ENCODE measurements around the gene TFCP2.
A peak's percentile ranks its signal among the peaks of the same experiment; 100 is the strongest.

Gene TFCP2

DNA sequence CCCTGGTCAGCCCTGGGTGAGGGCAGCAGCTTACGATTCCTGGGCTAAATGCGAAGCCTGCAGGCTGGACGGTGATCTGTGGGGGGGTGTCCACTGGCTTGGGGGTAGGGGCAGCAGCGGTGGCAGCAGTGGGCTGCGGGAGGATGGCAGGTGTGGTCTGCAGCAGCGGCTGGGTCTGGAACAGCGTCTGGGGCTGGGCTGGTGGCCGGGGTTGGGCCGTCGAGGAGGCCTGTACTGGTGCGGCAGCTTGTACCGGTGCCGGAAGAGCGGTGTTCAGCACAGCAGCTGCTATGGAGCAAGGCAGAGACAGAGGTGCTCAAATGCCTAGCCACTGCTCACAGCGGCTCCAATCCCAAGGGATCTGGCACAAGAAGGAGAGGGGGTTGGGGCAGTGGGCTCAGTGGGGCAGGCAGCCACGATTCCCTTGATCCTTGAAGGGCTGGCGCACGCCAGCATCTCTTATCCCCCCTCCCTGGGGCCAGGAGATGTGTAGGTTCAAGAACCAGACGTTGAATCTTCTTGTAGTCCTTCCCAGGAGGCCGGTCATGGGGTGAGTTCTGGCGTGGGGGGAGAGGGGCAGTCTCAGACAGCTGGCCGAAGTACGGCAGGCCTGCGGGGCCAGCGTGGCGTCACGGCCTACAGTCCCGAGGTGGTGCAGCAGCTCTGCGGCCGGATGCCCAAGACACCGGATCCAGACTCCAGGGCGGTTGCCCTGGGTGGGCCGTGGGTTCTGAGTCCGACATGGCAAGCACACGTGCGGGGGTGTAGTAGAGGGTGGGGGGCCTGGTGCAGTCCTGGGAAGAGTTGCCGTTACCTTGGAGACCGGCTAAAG lies 25.0 kb upstream of the TFCP2 start:
- DNase-seq (ENCODE audit: low read depth), result no peak

DNA sequence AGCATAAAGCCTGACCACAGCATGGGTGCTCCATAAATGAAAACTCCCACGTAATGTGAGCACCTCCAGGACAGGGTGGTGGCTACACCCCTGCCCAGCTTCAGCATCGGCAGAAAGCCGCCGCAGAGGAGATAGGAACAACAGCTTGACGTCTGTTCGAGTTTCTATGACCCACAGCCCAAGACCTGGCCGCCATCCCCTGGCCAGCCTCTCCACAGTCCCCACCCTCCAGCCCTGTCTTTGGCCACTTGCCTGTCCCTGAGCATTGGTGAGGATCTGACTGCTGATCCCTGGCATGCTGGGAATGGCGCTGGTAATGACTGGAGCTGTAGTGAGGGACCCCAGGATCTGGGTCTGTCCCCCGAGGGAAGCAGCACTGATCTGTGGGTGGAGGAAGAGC lies 23.6 kb upstream of the TFCP2 start:
- no peak for DNase-seq (ENCODE audit: low read depth)

DNA sequence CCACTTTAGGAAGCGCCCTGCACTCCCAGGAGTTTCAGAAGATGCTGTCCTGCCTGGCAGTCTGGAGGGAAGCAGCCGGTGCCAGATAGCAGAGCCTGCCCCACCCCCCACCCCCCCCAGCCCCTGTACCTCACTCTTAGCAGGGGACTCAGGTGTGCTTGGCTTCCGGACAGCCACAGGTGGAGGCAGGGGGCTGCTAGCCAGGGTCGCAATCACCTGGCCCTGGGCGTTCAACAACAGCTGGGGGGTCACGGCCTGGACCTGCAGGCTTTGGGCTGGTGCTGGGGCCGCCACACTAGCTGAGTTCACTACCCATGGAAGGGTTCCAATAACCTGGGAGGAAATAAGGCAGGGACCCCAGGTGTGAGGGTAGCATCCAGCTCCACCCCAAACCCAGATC lies 22.9 kb upstream of the TFCP2 start:
- no peak for DNase-seq (ENCODE audit: low read depth)

DNA sequence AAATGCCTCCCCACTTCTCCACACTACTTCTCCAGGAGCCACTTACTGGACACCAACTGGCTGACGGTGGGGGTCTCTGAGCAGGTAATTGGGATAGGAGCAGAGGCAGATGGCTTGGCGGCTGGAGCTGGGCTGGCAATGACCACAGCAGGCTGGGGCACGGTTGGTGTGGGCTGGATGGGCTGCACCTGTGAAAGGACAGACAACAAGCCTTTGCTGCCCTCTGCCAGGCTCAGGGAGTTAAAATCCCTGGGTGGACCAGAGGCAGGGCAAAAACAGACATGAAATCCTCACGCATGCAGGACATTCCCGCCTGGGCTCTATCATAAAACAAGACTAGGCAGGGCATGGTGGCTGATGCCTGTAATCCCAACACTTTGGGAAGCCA lies 19.3 kb upstream of the TFCP2 start:
- no peak for DNase-seq (ENCODE audit: low read depth)

DNA sequence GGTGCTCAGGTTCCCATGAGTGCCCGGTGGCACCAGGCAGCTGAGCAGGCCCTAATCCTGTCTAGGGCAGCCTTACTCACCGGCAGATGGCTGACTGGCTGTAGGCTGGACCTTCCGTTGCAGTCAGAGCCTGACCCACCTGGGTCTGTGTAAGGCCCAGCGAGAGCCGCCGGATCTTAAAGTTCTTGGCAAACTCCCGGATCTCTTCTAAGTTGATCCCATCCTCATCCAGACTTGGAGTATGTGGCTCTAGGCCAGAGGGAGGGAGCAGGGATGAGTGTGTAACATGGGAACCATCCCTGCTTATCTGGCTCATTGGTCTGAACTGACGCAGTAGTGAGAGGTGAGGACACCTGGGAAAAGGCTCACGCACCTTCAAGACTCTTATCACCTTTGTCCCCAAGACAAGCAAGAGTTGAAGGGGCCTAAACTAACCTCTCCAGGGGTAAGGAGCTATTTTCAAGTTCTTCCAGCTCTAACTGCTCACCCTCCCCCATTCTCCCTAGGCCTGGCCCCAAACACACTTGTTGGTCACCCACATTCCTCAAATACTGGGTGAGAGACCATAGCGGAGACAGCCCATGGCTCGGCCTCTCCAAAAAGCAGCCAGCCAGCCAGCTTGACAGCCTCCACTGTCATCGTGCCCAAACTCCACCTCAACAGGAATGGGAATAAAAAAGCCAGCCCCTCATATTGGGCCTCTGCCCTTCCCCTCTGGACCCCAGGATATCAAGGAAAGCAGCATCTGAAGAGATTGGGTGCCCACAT lies 18.8 kb upstream of the TFCP2 start:
- DNase-seq (ENCODE audit: low read depth), result no peak

DNA sequence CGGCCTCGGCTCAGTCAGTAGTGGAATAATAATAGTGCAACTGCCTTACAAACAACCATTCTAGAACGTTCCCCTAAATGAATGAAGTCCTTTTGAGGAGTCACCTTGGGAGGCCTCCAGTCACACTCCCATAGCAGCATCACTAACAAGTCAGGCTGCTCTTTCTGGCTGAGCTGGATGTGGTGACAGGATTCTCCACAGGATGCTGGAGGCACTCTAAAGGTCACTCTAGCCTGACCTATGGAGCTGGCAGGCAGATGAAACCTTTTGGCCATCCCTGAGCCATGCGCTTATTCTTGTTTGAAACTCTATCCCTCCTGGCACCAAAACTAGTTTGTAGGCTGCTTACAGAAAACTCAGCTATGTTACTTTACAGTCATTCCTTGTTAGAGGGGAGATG lies 17.9 kb upstream of the TFCP2 start:
- DNase-seq (ENCODE audit: low read depth), result no peak

DNA sequence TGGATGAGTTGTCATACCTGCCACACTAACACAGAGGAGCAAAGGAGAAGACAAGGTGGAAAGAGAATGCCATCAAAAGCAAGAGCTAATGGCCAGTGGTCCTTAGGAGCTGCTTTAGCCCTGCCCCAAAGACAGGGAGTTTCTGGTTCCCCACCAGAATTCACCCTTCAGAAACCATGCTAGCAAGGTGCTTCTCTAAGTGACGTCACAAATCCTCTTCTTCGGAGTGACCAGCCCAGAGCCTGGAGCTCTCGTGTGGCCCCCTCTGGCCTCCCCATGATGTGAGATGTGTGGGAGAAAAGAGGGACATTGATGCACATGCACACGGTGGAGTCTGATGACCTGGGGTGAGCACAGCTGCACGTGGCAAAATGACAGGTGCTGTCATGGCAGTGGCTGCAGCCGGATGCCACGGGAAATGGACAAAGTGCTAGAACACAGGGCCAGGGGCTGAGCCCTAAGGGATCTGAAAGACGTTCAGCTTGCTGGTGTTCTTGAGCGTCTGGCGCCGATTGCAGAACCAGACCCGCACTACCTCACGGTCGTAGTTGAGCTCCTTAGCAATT lies 16.9 kb upstream of the TFCP2 start:
- no peak for DNase-seq (ENCODE audit: low read depth)

DNA sequence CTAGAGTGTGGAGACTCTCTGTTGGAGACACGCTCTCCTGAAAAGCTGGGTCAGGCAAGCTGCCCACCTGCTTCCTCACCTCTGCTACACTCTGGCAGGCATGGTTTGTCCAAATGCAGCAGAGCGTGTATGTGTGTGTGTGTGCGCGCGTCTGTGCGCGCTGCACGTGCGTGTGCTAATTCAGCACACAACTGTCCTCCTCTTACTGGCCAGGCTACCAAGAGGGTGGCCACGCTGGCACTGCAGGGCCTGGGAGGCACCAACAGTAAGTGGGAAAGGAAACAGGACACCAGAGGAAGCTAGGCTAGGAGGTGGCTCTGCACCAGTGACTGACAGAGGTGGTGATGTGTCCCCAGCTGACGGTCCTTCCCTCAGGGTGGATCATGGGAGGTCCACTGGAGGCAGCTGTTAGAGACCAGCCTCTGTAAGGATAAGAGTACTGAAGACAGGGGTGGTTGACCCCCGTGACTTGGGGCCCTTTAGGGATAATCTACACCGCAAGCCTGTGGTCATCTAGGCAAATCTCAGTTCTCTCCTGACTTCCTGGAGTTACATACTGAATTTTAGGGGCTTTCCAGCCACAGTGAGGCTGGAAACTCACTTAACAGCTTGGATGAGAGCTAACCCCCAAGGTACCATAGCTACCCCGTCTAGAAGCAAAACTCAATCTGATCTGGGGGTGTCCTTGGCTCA lies 15.6 kb upstream of the TFCP2 start:
- DNase-seq (ENCODE audit: low read depth), result no peak

DNA sequence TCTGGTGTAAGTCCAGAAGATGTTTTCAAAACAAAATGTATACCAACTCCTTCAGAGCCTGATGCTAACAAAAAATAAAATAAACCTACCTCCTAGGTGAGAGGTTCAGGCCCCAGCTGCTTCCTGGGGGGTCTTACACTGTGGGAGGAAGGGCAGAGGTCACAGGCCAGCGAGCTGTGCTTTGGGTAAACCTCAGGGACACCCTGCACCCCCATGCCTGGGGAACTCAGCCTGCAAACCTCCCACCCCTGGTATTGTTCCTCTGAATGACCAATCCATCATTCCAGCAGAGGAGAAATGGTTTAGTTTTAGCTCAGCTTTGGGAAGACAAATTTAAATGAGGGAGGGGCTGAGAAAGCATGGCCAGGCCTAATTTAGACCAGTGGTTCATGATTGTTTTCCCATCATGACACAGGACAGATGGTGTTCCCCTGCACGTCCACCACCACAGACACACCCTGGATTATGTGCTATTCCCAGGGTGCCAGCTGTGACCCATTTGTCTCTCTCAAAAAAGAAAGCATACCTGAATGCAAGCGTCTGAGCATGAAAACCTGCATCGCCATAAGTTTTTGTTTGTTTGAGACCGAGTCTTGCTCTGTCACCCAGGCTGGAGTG lies 14.5 kb upstream of the TFCP2 start:
- no peak for DNase-seq (ENCODE audit: low read depth)

DNA sequence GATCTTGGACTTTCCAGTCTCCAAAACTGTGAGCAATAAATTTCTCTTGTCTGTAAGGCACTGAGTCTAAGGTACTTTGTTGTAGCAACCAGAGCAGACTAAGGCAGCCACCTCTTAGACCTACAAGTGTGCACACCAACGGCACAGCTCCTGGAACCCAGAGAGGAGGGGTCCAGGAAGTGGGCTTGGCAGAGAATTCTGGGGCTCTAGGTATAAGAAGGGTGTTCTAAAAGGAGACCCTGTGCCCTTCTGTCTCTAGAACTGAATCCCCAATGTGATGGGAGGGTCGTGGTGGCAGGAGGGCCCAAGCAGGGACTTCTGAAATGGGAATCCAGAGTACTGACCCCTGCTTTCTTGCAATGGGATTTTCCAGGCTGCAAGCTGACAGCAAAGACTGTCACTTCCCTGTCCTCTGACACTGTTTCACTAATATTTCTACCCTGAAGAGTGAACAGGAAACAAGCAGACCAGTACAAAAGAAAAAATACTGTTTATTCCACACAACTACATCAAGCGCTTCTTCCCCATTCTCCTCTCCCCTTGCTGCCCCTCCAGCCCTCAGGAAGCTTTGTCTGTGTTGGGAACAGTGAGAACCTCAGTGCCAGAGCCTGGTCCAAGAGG lies 13.6 kb upstream of the TFCP2 start:
- no peak for DNase-seq (ENCODE audit: low read depth)

DNA sequence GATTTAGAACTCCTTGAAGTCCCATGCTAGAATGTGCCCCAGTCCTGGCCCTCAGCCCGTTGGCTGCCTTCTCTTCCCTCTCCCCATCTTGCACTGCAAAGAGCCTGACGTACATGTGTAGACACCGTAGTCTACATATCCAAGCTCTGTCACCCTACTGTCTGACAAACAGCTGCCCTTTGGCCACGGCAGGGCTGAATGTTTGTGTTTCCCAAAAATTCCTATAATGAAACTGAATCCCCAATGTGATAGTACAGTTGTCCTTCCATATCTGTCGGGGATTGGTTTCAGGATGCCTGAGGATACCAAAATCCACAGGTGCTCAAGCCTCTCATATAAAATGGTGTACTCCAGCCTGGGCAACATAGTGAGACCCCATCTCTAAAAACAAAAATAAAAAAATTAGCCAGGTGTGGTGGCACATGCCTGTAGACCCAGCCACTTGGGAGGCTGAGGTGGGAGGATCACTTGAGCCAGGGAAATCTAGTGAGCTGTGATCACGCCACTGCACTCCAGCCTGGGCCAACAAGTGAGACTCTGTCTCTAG lies 12.3 kb upstream of the TFCP2 start:
- DNase-seq (ENCODE audit: low read depth), result no peak

DNA sequence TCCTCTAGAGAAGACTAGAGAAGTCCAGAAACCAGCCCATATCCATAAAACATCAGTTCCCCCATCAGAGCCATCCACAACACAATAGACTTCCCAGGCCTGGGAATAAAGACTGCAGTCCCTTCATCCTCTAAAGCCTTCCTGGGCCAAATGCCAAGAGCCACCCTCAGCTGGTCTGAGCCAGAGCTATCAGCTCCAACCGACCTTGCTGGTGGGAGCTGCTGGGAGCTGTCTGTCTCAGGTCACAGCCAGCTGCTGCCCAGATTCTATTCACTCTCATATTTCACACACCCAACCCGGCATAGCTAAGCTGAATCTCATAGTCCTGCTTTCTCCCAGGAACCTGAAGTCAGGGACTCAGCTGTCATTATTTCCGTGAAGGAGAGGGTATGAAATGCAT lies 10.9 kb upstream of the TFCP2 start:
- DNase-seq (ENCODE audit: low read depth), result no peak

DNA sequence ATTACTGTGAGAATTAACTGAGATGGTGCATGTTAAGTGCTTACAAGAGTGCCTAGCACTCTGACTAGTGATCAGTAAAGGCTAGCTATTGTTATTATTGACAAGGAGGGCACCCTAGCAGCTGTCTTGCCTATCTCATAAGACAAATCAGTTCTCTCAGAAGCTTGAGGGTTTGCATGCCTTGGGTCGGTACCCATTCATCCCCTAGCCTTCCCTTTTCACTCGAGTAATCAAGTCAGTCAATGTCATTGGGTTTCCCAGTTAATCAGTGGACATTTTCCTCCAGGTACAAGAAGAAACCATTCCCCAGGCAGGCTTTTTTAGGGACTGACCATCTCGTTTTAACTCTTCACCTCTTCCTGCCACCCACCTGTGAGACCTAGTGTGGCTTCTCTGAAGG lies 10.4 kb upstream of the TFCP2 start:
- no peak for DNase-seq (ENCODE audit: low read depth)

DNA sequence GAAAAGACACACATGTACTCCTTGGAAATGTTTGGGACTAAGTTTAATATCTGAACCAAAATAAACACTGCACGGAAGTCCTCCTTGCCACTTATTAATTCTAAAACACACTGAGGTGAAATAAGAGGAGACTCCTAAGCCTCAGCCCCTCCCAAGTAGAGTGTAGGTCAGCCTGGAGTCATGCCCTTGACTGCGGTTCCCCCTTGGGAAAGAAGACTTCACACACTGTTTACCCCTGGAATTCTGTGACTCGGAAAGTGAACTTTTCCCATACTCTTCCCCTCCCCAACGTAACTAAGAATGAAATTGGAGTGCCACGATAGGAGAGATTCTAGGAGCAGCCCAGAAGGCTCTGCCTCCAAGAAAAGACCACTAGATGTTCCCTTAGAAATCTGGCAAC lies 8.6 kb upstream of the TFCP2 start:
- DNase-seq (ENCODE audit: low read depth), result no peak

DNA sequence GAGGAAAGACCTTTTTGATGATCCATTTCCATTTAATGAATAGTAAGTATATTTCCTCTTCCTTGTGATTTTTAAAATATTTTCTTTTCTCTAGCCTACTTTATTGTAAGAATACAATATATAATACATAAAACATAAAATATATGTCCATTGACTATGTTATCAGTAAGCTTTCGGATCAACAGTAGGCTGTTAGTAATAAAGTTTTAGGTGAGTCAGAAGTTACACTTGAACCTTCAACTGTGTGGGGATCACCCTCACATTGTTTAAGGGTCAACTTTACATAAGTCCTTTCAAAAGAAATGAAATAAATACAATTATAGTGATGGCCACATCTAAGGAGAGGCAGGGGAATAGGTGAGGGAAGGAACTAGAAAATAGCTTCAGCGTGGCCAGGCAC lies 5.0 kb upstream of the TFCP2 start:
- no peak for DNase-seq (ENCODE audit: low read depth)

DNA sequence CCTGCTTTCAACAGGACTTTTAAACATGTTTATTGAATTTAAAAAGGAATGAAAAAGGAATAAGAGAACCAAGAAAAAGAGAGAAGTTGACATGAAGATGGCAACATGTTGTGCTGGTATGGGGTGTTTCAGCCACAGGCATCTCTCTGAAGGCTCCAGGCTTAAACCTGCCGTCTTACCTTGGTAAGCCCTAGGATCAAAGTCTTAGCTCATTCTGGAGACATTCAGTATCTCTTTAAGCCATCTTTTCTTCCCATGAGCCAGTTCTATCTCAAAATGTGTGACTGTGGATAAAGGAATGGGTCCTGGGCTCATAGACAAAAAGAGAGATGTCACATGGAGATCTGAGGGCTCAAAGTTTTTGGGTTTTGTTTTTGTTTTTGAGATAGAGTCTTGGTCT lies 1.6 kb upstream of the TFCP2 start:
- DNase-seq (ENCODE audit: low read depth), result no peak

DNA sequence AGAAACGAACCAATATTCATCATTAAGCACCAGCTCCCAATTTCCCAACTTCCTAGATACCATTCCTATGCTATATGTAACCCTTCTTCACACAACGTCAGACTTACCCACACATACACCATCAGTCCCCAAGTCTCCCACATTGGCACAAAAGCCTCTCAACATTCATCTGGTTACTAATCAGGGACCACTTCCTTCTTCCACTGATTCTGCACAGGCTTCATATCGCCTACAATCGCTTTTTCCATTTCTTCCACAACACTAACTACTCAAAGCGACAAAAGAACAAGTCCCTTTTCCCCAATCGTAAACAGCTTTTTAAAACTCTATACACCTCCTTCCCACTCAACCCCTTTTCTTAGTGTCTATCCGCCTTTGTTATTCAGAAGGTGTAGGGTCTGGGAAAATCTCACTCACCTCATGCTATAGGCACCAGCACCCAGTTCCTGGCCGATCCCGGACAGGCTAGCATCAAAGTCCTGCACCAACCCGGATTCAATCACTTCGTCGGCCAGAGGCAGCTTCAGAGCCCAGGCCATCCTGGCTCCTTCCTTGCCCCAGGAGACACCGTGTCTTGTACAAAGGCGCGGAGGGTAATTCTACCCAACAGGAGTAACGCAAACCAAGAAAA lies 936 bp downstream of the TFCP2 start:
- DNase-seq (ENCODE audit: low read depth), result peak; percentile 4

DNA sequence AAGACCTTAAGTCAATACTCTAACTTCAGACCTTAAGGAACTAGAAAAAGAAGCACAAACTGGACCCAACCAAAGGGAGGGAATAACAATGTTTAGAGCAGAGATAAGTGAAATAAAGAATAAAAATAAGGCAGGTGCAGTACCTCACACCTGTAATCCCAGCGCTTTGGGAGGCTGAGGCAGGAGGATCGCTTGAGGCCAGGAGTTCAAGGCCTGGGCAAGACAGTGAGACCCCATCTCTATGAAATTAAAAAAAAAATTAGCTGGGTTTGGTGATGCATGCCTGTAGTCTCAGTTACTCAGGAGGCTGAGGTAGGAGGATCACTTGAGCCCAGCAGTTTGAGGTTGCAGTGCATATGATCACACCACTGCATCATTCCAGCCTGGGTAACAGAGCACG lies 9.1 kb downstream of the TFCP2 start:
- no peak for DNase-seq (ENCODE audit: low read depth)

DNA sequence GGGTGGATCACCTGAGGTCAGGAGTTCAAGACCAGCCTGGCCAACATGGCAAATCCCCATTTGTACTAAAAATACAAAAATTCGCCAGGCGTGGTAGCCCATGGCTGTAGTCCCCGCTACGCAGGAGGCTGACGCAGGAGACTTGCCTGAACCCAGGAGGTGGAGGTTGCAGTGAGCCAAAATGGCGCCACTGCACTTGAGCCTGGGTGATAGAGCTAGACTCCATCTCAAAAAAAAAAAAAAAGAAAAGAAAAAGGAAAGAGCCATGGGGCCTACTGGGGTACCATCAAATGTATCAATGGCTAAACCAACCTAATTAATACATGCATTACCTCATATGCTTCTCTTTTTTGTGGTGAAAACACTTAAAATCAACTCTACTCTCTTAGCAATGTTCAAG lies 10.7 kb downstream of the TFCP2 start:
- no peak for DNase-seq (ENCODE audit: low read depth)

DNA sequence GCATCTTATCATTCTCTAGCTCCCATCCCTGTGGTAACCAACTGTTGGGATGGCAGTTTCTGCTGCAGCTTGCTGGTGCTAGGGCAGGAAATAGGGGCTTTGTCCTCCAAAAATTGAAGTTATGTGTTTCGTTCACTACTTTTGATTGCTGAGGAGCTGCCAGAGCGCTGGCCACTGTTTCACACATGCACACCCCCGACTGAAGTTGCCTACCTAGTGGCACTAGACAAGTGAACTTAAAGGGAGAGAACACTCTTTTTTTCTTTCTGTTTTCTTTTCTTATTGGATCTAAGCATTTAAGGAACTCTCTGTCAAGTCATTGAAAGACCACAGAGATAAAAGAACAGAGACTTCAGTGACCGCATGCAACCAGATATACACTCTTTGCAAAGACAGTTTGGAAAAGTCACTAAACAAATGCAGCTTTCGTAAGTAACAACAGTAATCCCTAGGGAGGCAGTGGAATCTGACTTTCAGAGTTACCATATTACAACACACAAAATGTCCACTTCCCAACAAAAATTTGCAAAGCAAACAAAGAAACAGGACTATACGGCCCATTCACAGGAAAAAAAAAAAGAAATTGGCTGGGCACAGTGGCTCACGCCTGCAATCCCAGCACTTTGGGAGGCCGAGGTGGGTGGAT lies 12.0 kb downstream of the TFCP2 start:
- no peak for DNase-seq (ENCODE audit: low read depth)

Measured in HS-5 (cell line).